Colonic mucosa (tissue), 4 donors: ENCODE measurements around the gene CLEC6A. TPM values are rescaled to one million over a fixed set of nuclear protein-coding genes. Genes with fewer than 3 reads are reported as not detected.

Experiments used
- DNase-seq: peaks from one replicate; pipeline ENCODE4 v3.0.0-alpha.2; 2020
- H3K27ac ChIP-seq: fragments of 200-600 bp; one replicate; pipeline ENCODE4 v1.8.0; 2021
- H3K27me3 ChIP-seq: fragments of 200-600 bp; one replicate; pipeline ENCODE4 v1.8.0; 2021
- H3K36me3 ChIP-seq: fragments of 200-600 bp; one replicate; pipeline ENCODE4 v1.8.0; 2021
- H3K4me1 ChIP-seq: fragments of 200-600 bp; one replicate; pipeline ENCODE4 v1.8.0; 2021; ENCODE audit warnings: mild to moderate bottlenecking
- H3K4me3 ChIP-seq: fragments of 200-600 bp; one replicate; pipeline ENCODE4 v1.8.0; 2021
- H3K9ac ChIP-seq, 2 donors: one replicate each; pipeline ENCODE4 v1.7.0; 2013; ENCODE audit warnings: control low read depth in 2 of 2, low read depth in 2 of 2, low read length in 2 of 2
- H3K9me3 ChIP-seq: fragments of 200-600 bp; one replicate; pipeline ENCODE4 v1.8.0; 2021
- intact Hi-C: fragments of 100-400 bp; cut with DNase I; formaldehyde crosslinking; loops from one replicate; pipeline ENCODE4 v1.14.1; 2022
- total RNA-seq, 2 donors: library from RNA; stranded (reverse); fragmentation: NEBNext Ultra II Directional in 1 of 2; extraction: Animal tissue kit (Norgen Biotek cat#: 25700) in 1 of 2; gene quantifications; one replicate each; pipeline ENCODE4 v1.2.1, GENCODE V29; 2021
- TF ChIP-seq, protein P1 (sequence below): fragments of 200-600 bp; IDR thresholded peaks from one replicate; pipeline ENCODE4 v1.8.0; 2022; ENCODE audit warnings: antibody characterized with exemption, mild to moderate bottlenecking
- donor health status: healthy.
- donor health status: DM: no; HTN: no; CAD: no.
- donor health status: DM: no; HTN: no; CAD: no.

CLEC6A gene
- total RNA-seq, 2 donors from 2014 or later, result not detected

DNA sequence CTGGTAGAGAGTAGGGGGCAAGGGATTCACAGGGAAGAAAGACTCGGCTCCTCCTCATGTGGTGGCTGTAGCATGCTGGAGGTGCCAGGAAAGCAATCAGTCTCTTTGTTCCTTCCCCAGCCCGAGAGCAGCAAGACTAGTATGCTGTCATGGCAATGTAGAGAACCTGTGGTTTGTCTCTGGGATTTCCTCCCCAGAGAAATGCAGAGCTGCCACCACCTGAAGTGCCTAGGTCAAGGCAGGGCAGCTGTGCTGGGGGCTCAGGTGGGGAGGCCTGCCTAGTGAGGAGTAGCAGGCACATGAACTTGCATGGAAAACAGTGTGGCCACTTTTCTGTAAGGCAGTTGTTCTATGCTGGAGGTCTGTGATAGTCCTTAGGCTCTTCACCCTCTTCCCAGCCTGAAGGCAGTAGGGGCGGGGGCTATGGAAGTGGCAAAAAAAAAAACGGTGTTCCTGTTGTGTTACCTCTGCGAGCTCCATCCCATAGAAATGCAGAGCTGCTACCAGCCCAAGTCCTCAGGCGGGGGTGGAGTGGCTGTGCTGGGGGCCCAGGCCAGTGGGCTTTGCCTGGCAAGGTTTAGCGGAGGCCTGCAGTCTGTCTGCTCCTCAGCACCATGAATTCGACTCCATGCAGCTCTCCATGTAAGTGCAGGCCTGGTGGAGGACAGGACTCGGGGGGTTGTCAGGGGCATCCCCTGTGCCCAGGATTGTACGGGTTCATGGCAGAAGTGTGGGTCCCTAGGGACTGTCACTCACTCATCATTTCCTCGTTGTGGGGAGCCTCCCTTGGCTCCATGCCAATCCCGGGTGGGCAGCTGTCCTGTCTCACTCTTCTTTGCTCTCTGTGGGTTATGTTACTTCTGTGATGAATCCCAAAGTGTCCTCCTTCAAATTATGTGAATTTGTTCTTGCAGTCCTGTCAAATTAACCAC is 53.4 kb downstream of the CLEC6A start:
- no peak for DNase-seq
- TF ChIP-seq, protein P1, sequence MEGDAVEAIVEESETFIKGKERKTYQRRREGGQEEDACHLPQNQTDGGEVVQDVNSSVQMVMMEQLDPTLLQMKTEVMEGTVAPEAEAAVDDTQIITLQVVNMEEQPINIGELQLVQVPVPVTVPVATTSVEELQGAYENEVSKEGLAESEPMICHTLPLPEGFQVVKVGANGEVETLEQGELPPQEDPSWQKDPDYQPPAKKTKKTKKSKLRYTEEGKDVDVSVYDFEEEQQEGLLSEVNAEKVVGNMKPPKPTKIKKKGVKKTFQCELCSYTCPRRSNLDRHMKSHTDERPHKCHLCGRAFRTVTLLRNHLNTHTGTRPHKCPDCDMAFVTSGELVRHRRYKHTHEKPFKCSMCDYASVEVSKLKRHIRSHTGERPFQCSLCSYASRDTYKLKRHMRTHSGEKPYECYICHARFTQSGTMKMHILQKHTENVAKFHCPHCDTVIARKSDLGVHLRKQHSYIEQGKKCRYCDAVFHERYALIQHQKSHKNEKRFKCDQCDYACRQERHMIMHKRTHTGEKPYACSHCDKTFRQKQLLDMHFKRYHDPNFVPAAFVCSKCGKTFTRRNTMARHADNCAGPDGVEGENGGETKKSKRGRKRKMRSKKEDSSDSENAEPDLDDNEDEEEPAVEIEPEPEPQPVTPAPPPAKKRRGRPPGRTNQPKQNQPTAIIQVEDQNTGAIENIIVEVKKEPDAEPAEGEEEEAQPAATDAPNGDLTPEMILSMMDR, result no peak
- intact Hi-C loops, result no loop called here
- Histone ChIP-seq H3K27ac (no peak overlapping the region), H3K9me3 (no peaks in the 10 kb centered on the region), H3K9ac (no peak overlapping the region), H3K4me3 (no peak overlapping the region), H3K36me3 (no peaks in the 10 kb centered on the region), H3K4me1 (no peaks in the 10 kb centered on the region), H3K27me3 (no peaks in the 10 kb centered on the region)

DNA sequence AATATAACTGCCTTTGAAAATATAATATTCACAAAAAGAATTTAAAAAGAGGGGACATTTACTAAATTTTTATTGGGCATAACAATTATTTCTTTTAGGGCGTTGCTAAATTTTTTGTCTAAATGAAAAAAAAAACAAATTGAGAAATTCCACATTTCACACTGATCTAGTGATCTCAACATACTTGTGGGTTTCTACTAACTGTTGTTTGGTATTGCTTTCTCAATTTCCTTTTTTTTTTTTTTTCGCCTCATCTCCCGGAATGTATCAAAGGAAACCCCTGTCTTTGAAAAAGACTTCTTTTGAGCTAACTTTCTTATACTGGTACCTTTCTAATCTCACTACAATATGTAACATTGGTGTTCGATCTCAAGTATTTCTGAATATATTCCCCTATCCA is 57.5 kb downstream of the CLEC6A start, which contains the start of gene CLEC4D:
CLEC4D (plus strand) TSS at position 248 of the 400 bp plus-strand sequence. CDS start 230 bp downstream, outside the sequence.
- intact Hi-C loops, result no loop called here
- no peak for DNase-seq
- H3K27me3 ChIP-seq, result no peaks in the 10 kb centered on the region
- H3K27ac ChIP-seq, result no peak within 1 kb of the TSS
- H3K9ac ChIP-seq, result no peak within 1 kb of the TSS
- no peaks in the 10 kb centered on the region for H3K4me1 ChIP-seq
- H3K9me3 ChIP-seq, result no peaks in the 10 kb centered on the region
- H3K4me3 ChIP-seq, result no peak within 1 kb of the TSS
- TF ChIP-seq, protein P1, result no peak
- H3K36me3 ChIP-seq, result no peaks in the 10 kb centered on the region

- intact Hi-C loops, result no loop called here
- Histone ChIP-seq H3K36me3 (no peaks in the 10 kb centered on the region), H3K9ac (no peak overlapping the region), H3K27me3 (no peaks in the 10 kb centered on the region), H3K4me3 (no peak overlapping the region), H3K27ac (no peak overlapping the region), H3K4me1 (no peaks in the 10 kb centered on the region), H3K9me3 (no peaks in the 10 kb centered on the region)
- DNase-seq, result no peak
- TF ChIP-seq, protein P1, result no peak
These were observed 62.2 kb downstream of the CLEC6A start for GRCh38 chr12:8517971-8518370.

DNA sequence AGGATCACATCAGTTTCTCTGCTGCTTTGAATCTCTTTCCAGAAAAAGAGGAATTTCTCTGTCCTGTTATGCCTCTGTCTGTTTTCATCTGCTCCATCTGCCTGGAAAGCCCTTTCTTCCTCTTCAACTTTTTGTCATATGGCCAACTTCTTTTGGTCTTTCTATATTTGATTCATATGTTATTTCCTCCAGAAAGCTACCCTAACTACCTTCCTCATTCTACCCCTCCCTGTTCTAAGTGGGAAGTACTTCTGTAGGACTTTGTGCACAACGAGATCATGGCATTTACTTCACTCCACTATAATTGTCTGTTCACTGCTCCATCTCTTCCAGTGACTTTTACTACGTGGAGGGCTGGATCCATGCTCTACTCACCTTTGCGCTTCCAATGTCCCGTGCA is 63.4 kb downstream of the CLEC6A start:
- H3K27me3 ChIP-seq, result no peaks in the 10 kb centered on the region
- H3K4me1 ChIP-seq, result no peaks in the 10 kb centered on the region
- H3K9ac ChIP-seq, result no peak overlapping the region
- TF ChIP-seq, protein P1, result no peak
- no peaks in the 10 kb centered on the region for H3K36me3 ChIP-seq
- no peak for DNase-seq
- no peaks in the 10 kb centered on the region for H3K9me3 ChIP-seq
- intact Hi-C loops, result no loop called here
- no peak overlapping the region for H3K4me3 ChIP-seq
- no peak overlapping the region for H3K27ac ChIP-seq

DNA sequence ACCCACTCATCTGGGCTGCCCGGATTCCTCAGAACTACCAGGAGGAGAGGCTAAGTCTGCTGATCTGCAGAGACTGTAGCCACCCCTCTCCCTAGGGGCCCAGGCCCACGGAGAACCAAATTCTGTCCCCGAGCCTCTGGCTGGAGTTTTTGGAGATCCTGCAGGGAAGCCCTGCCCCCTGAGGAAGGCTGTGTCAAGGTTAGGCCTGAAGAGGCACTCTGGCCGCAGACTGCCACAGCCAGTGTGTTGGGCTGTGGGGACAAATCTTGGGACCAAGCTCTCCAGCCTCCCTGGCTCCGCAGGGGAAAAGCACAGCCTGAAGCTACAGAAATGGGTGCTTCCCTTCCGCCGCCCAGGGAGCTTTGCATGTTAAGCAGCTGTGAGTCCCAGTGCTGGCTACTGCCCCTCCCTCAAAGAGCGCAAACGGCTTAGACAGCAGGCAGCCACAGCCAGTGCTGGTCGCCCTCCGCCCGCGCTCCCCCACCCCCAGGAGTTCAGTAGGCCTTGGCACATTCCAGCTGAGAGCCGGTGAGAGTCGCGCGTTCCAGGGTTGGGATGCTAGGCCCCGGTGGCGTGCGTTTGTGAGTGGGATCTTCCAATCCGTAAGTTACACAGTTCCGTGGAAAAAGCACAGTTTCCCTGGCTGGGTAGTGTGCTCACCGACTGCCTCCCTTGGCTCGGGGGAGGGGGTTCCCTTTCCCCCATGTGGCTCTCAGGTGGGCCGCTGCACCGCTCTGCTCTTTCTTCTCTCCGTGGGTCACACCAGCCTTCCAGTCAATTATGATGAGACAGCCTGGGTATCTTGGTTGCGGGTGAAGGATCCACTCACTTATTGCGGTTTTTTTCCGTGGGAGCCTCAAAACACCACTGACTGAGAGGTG is 71.7 kb downstream of the CLEC6A start:
- intact Hi-C loops, result no loop called here
- H3K4me3 ChIP-seq, result no peak overlapping the region
- H3K9ac ChIP-seq, result no peak overlapping the region
- no peaks in the 10 kb centered on the region for H3K36me3 ChIP-seq
- no peak overlapping the region for H3K27ac ChIP-seq
- TF ChIP-seq, protein P1, result no peak
- no peaks in the 10 kb centered on the region for H3K27me3 ChIP-seq
- no peaks in the 10 kb centered on the region for H3K9me3 ChIP-seq
- no peak for DNase-seq
- H3K4me1 ChIP-seq, result no peaks in the 10 kb centered on the region
